HG02938 (cell line): ENCODE results near the gene NRSN2.
"Not testable (repeated sequence)": the region's sequence is repeated elsewhere in the genome, so short reads cannot be mapped to it uniquely, and the experiment has no call there.

Experiments
- ATAC-seq: cut with Tn5 transposase; IDR thresholded peaks from one replicate; pipeline ENCODE4 v1.9.1; 2021; ENCODE audit warnings: mild to moderate bottlenecking, moderate library complexity; ENCODE audit not compliant: unreplicated experiment

The NRSN2 gene

DNA sequence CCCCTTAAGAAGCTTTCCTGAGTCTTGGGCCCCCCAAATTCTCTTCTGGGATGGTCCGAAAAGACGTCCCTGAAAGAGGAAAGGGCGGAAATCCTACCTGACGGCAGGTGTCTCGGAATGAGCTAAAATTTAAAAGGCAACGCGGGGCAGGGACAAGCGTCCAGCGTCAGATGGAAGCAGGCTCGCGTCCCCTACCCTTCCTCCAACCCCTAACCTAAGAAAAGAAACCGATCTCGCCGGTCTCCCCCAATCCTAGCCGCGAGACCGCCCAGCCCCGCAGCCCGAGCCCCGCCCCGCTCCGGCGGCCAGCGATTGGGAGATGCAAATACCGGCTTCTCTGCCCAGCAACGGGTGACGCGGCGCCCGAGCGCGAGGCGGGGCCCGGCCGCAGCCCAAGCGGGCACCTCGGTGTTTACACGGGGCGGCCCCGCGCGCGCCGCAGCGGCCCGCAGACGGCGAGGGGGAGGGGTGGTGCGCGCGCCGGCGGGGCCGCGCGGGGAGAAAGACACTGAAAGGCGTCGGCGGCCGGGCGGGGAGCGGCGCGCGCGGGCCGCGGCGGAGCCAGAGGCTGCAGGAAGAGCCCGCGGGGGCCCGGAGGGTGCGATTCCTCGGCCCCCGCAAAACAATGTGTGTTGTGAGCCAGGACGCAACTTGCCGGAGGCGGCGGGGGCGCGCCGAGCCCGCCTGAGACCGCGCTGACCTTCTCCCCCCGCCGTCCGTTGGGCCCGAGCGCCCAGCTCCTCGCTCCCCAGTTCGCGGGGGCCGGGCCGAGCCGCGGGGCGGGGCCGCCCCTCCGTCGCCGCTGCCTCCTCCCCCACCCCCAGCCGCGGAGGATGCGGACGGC is 21.6 kb upstream of the NRSN2 start, which contains the start of gene SOX12:
Gene SOX12 (plus strand): TSS at position 508 of the 844 bp plus-strand sequence. CDS start 373 bp downstream, outside the sequence.
- peak; percentile 59 for ATAC-seq

DNA sequence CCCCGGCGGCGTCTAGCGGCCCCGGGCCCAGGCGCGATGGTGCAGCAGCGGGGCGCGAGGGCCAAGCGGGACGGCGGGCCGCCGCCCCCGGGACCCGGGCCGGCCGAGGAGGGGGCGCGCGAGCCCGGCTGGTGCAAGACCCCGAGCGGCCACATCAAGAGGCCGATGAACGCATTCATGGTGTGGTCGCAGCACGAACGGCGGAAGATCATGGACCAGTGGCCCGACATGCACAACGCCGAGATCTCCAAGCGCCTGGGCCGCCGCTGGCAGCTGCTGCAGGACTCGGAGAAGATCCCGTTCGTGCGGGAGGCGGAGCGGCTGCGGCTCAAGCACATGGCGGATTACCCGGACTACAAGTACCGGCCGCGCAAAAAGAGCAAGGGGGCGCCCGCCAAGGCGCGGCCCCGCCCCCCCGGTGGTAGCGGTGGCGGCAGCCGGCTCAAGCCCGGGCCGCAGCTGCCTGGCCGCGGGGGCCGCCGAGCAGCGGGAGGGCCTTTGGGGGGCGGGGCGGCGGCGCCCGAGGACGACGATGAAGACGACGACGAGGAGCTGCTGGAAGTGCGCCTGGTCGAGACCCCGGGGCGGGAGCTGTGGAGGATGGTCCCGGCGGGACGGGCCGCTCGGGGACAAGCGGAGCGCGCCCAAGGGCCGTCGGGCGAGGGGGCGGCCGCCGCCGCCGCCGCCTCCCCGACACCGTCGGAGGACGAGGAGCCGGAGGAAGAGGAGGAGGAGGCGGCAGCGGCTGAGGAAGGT is 20.8 kb upstream of the NRSN2 start:
- peak; percentile 3 for ATAC-seq

DNA sequence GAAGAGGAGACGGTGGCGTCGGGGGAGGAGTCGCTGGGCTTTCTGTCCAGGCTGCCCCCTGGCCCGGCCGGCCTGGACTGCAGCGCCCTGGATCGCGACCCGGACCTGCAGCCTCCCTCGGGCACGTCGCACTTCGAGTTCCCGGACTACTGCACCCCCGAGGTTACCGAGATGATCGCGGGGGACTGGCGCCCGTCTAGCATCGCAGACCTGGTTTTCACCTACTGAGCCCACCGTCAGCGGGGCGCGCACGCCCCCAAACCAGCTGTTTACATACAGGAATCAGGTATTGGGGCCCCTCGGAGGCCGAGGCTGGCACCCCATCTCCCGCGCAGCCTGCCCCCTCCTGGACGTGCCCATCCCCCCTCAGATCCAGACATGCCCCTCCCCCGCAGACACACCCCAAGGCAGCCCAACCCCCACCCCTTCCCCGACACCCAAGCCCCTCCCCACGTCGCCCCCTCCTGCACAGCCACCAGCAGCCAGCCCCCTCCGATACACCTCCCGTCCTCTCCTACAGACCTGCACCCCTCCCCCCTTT is 20.2 kb upstream of the NRSN2 start:
- ATAC-seq, result no peak

DNA sequence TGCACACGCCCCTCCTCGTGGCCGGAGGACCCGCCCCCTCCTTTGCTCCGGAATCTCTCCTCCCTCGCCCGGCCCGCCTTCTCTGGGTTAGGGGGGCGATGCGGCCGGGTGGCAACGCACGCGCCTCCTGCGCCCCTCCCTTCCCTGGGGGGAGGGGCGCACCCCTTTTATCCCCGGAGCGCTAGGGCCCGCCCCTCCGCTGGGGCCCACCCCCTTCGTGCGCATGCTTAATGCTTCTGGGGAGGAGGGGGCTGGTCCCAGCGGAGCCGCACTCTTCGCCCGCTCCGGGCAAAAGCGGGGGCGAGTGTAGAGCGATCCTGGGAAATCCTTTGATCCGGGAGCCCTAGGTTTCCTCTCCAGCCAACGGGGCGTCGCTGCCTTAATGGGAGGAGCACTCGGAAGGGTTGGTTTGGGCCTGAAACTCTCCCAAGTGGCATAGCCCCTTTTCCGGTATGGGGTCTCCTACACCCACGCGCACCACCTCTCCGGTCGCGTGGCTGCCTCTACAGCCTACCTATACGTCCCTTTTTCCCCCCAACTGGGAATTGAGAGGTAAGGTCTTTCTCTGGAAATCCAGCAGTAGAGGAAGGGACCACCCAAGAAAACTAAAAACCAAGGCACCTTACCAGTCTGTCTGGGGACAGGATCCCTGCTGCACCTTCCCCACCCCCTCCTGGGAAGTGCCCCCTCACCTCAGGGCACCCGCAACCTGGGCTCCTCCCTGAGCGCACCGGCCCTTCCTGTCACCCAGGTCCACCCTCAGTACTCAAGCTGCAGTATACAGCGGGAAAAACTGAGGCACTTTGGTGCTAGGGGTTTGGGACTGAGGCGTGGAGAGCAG is 19.5 kb upstream of the NRSN2 start:
- ATAC-seq, result no peak

DNA sequence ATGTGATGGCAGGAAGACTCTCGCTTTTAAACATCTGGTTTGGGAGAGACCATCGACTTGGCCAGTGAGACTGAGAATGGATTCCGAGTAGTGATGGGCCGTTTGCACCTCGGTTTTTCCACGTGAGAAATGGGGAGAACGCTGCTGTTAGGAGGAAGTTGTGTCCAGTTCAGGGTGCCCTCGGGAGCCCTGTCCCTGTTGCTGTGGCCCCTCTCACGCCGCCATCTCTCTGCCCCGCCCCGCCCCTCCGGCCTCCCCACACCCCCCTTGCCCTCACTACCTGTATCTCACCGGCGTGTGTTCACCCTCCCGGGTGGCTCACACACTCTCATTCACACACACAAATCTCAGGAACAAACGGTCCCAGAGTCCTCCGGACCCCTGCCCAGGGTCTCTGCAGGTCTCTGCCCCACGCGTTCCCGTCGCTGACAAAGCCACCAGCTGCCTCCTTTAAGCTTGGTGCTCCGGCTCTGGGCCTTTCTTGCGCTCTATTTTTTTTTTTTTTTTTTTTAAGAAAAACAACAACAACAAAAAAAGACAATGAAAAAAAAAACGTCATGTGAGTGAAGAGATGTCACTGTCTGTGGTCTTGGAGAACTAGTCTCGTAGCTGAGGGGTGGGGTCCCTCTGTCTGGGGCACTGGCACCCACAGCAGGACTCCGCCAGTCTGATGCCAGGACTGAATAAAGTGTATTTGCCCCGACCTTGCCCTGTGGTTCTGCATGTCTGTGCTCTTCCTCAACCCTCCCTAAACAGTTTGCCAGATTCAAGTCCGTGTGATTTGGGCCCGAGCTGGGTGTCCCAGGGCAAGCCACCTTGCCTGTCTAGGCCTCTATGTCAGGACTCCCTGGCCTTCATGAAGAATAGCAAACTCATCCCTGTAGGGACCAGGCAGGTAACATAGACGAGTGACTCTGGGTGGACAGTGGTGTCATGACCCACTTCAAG is 18.6 kb upstream of the NRSN2 start:
- no peak for ATAC-seq

DNA sequence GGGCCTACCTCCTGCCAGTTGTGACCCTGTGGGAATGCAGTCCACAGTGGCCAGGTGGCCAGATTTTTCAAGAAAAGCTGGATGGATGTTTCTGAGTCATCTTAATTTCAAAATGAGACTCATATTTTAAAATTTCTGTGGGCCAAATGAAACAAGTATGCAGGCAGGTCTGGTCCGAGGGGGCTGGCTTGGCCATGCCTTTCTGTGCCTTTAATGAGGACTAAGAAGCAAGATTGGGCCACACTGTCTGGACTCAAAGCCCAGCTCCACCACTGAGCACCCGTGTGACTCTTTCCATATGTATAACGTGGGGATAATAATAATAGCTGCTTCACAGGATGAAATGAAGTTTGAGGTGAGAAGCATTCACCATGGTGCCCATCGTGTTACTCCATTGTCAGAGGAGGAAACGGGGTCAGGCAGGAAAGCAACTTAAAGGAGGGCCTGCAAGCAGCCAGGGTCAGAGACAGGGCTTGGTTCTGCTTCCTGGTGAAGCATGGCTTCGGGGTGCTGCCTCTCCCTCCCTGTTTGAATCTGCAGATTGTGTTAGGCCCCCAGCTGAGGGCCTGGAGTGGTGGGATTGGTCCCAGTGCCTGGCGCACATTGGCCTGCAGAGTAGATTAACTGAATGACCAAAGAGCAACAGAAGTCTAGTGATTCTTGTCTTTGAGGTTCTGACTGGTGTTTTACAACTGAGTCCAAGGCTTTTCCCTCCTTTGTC is 17.8 kb upstream of the NRSN2 start:
- no peak for ATAC-seq

DNA sequence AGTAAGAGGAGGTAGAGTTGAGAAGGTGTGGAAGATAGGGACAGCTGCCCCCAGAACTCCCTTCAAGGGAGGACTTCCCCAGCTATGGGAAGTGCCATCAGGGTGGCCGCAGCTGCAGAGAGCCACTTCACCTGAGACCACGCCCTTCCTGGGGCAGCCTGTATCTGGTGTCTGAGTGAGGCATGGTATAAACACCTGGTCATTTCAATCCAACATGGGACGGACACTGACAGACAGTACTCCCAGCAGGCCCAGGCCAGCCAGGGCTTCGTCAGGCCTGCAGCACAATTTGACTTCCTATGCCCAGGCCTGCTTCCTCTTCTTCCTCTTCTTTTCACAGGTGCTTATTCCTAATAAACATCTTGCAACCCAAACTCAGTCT is 17.1 kb upstream of the NRSN2 start:
- ATAC-seq, result no peak

DNA sequence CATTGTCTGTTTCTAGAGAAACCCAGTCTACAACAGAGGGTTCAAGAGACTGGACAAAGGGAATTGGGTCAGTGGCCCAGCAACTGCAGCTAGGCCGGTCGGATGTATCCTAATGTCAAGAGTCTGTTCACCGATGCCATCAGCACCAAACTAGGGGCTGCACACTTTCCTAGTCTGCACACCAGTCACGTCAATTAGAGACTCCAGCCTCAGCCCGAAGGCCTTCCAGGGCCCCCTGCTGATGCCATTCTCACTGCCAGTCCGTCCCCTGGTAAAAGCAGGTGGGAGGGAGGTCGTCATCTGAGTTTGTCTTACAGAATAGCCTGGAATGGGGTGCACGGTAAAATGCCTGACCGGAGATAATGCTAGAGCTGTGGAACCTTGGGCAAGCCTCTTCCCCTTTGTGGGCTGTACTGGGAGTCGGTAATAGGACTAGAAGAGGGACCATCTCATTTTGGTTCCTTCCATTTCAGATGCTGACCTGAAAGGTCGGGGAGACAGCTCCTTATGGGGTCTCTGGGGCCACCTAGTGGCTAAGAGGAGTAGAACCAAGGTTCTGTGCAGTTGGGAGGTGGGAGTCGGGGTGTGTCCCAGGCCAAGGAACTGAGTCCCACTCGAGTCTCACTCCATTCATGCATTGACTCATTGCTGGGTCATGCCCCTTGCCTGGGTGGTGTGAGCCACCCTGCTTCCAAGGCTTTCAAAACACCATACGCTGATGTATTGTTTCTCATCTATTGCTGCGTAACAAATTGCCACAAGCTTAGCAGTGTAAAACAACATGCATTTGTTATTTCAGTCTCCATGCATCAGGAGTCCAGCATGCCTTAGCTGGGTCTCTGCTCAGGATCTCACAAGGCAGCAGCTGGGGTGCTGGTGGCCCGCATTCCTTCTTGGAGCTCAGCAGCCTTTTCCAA is 16.4 kb upstream of the NRSN2 start:
- no peak for ATAC-seq

DNA sequence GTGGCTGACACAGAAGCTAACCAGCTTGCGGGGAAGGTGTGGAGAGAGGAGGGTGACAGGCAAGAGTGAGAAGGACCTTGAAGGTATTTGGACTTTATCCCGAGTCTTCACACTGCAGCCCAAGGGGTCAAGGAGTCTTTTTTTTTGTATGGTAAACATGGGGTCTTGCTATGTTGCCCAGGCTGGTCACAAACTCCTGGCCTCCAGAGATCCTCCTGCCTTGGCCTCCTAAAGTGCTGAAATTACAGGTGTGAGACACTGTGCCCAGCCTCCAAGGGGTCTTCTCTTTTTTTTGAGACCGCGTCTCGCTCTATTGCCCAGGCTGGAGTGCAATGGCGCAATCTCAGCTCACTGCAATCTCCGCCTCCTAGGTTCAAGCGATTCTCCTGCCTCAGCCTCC is 12.3 kb upstream of the NRSN2 start:
- no peak for ATAC-seq

DNA sequence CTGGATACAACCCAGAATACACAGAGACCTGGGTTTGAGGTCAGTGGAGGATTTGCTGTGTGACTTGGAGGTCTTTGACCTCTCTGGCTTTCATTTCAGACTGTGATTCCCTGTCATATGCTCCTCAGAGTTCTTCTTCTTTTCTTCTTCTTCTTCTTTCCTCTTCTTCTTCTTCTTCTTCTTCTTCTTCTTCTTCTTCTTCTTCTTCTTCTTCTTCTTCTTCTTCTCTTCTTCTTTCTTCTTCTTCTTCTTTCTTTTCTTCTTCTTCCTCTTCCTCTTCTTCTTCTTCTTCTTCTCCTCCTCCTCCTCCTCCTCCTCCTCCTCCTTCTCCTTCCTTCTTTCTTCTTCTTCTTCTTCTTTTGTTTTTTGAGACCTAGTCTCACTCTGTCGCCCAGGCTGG is 10.9 kb upstream of the NRSN2 start:
- not testable (repeated sequence) for ATAC-seq

DNA sequence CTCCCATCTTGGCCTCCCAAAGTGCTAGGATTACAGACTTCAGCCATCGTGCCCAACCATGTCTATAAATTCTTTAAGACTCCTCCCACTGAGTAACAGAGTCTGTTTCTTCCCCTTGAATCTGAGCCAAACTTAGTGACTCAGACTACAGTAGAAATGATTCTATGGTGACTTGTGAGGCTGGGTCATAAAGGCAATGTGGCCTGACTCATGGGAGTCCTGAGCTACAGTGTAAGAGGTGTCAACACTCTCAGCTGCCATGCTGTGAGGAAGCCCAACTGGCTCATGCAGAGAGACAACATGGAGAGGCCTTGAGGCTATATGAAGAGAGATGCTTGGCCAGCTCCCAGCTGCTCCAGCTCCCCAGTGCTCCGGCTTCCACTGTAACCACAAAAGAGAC is 5.2 kb upstream of the NRSN2 start:
- no peak for ATAC-seq

DNA sequence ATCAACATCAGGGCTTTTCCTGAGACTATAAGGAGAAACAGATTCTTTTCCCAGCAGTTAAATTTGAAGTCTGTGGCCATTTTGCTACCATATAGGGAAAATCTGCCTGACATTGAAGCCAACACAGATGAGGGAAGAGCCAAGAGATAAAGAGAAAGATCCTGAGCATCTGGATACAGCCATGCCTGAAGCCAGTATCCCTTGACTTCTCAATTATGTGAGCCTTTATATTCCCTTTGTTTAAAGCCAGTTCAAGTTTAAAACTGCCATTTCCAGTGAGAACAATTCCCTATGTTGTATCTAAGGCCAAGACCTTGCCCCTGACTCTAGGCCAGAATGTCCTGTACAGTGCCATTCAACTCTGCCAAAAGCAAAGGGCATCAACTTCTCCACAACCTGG is 3.8 kb upstream of the NRSN2 start:
- ATAC-seq, result no peak

DNA sequence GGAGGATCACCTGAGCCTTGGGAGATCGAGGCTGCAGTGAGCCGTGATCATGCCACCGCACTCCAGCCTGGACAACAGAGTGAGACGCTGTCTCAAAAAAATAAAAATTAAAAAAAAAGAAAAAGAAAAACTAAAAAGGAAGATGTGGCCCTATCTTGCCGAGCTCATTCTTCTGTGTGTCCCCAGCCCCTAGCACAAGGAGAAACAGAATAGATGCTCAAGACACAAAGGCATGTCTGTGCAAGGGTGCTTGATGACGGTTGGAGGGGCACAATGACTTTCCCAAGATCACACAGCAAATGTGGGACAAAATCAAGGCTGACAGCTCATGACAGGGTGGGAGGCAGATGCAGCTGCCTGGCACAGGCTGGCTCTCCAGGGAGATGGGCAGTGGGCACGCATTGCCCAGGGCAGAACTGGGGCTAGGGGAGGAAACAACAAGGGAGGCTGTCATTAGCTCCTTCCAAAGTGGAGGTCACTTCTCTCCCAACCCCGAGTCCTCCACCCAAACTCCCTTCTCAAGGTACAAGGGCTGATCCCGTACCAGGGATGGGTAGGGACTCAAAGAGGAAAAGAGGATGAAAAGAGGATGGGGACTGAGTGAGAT is 775 bp upstream of the NRSN2 start:
- ATAC-seq, result no peak

DNA sequence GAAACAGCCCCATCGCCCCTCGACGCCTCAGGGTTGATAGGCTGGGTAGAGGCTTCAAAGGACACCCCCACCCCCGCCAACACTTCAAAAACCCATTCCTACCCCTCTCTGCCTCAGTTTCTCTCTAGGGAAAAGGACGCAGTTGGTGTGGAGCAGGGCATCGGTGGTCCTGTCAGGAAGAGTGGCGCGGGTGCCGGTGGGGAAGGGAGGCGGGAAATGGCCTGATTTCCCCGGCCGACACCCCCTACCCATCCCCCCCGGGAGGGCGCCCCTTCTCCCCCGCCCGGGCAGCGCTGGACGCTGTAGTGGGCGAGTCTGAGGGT is 367 bp downstream of the NRSN2 start:
- ATAC-seq, result no peak

DNA sequence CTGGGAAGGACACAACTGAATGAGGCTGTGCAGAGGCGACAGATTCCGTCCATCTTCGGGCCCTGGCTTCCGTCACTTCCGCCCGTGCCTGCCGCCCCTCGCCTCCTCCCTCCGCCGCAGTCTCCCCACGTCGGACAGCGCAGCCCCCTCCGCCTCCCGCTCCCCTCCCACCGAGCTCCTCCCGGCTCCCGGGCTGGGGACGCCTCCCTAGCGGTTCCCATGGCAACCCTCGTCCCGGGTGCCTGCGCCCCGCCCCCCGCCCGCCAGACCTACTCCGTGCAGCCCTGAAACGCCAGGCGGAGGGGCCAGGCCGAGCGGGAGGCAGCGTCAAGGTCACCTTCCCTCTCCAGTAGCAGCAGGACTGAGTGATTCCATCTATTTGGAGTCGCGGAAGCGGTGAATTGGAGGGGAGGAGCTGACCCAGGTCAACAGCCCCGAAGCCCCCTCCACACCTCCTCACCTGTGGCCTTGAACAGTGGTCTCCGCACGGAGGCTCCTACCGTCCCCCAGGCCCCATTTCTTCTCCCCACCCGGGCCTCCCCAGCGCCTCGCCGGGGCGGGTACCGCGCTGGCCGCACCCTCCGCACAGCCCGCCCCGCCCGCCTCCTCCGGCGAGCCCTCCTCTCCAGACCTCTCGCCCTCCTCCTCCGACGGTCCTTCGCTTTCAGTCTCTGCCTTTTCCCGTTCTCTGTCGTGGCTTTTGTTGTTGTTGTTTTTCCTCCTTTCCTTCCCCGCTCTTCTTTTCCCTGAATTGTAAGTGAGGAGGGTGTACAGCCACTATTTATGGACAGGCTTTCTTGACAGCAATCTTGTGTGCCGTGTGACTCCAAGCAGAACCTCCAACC is 951 bp downstream of the NRSN2 start:
- ATAC-seq, result peak; percentile 73

DNA sequence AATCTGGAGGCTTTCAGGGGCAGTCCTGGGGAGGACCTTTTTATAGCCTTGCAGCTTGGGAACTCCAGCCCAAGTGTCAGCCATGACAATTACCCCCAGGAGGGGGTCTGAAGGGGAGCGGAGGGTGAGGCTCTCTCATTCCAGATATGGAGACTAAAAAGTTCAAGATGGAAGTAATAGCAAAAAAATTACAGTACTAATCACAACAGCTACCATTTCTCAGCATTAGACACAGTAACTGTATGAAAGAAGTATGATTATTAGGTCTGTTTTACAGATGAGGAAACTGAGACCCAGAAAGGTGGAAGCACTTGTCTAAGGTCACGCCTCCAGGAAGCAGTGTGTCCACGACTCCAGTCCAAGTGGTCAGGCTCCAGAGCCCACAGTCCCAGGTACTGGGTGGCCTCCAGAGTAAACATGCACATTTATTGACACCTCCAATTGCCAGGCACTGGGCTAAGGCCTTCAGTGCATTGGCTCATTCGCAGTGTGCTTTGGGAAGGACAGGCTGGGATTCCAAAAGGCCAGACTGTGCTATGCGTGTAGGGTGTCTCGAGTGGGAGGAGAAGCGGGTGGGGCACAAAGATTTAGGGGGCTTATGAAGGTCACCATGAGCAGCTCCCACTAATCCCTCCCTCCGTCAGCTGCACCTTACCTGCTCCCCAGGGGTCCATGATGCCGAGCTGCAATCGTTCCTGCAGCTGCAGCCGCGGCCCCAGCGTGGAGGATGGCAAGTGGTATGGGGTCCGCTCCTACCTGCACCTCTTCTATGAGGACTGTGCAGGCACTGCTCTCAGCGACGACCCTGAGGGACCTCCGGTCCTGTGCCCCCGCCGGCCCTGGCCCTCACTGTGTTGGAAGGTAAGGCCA is 2.3 kb downstream of the NRSN2 start:
- ATAC-seq, result no peak
